ENCODE data around the gene SGCA. TPM values are rescaled to one million over a fixed set of nuclear protein-coding genes. Genes with fewer than 3 reads are reported as not detected.

Gene SGCA
- total and polyA plus RNA-seq, 9 donors, result 209 to 375 (median 311) TPM

- DNase-seq, result peak; percentile 94
- H3K4me1 ChIP-seq (ENCODE audit: control insufficient read depth, insufficient read depth, low read length), result peaks cover 54% of the 10 kb centered on the region
- H3K36me3 ChIP-seq (ENCODE audit: control insufficient read depth, insufficient read depth, low read length), result peaks cover 68% of the 10 kb centered on the region
- peak overlapping the region; percentile 72 for H3K27ac ChIP-seq (ENCODE audit: low read length)
- no peak overlapping the region for H3K4me3 ChIP-seq (ENCODE audit: low read length)
- WGBS (ENCODE audit: insufficient coverage), result 41% methylated on average over 9 of the region's 17 CpGs
- H3K27me3 ChIP-seq (ENCODE audit: control insufficient read depth, insufficient read depth, low read length), result no peaks in the 10 kb centered on the region
- H3K9me3 ChIP-seq (replicated peaks; ENCODE audit: control insufficient read depth, low read depth, low read length), result no peaks in the 10 kb centered on the region
Measured at GRCh38 chr17:50187751-50188530, 22.1 kb downstream of the SGCA start.

GRCh38 chr17:50188531-50188920 lies 22.7 kb downstream of the SGCA start:
- Histone ChIP-seq H3K4me3 (ENCODE audit: low read length) (no peak overlapping the region), H3K9me3 (replicated peaks; ENCODE audit: control insufficient read depth, low read depth, low read length) (no peaks in the 10 kb centered on the region), H3K4me1 (ENCODE audit: control insufficient read depth, insufficient read depth, low read length) (peaks cover 52% of the 10 kb centered on the region), H3K36me3 (ENCODE audit: control insufficient read depth, insufficient read depth, low read length) (peaks cover 72% of the 10 kb centered on the region), H3K27ac (ENCODE audit: low read length) (peak overlapping the region; percentile 72), H3K27me3 (ENCODE audit: control insufficient read depth, insufficient read depth, low read length) (no peaks in the 10 kb centered on the region)
- 37% methylated on average over 9 of the region's 13 CpGs for WGBS (ENCODE audit: insufficient coverage)
- DNase-seq, result peak; percentile 79

- WGBS (ENCODE audit: insufficient coverage), result 34% methylated on average over 7 of the region's 11 CpGs
- Histone ChIP-seq H3K27me3 (ENCODE audit: control insufficient read depth, insufficient read depth, low read length) (no peaks in the 10 kb centered on the region), H3K9me3 (replicated peaks; ENCODE audit: control insufficient read depth, low read depth, low read length) (no peaks in the 10 kb centered on the region), H3K36me3 (ENCODE audit: control insufficient read depth, insufficient read depth, low read length) (peaks cover 77% of the 10 kb centered on the region), H3K4me3 (ENCODE audit: low read length) (peak overlapping the region; percentile 12), H3K27ac (ENCODE audit: low read length) (peak overlapping the region; percentile 72), H3K4me1 (ENCODE audit: control insufficient read depth, insufficient read depth, low read length) (peaks cover 56% of the 10 kb centered on the region)
- DNase-seq, result peak; percentile 85
Measured at GRCh38 chr17:50188921-50189549, 23.2 kb downstream of the SGCA start.

- no peaks in the 10 kb centered on the region for H3K27me3 ChIP-seq (ENCODE audit: control insufficient read depth, insufficient read depth, low read length)
- H3K4me1 ChIP-seq (ENCODE audit: control insufficient read depth, insufficient read depth, low read length), result peaks cover 61% of the 10 kb centered on the region
- peaks cover 82% of the 10 kb centered on the region for H3K36me3 ChIP-seq (ENCODE audit: control insufficient read depth, insufficient read depth, low read length)
- peak overlapping the region; percentile 12 for H3K4me3 ChIP-seq (ENCODE audit: low read length)
- peak; percentile 90 for DNase-seq
- no peaks in the 10 kb centered on the region for H3K9me3 ChIP-seq (replicated peaks; ENCODE audit: control insufficient read depth, low read depth, low read length)
- H3K27ac ChIP-seq (ENCODE audit: low read length), result peak overlapping the region; percentile 72
- 35% methylated on average over 10 of the region's 20 CpGs for WGBS (ENCODE audit: insufficient coverage)
Measured at GRCh38 chr17:50189550-50190292, 23.9 kb downstream of the SGCA start.

- H3K36me3 ChIP-seq (ENCODE audit: control insufficient read depth, insufficient read depth, low read length), result peaks cover 88% of the 10 kb centered on the region
- no peaks in the 10 kb centered on the region for H3K27me3 ChIP-seq (ENCODE audit: control insufficient read depth, insufficient read depth, low read length)
- no peak for DNase-seq
- H3K9me3 ChIP-seq (replicated peaks; ENCODE audit: control insufficient read depth, low read depth, low read length), result no peaks in the 10 kb centered on the region
- peak overlapping the region; percentile 72 for H3K27ac ChIP-seq (ENCODE audit: low read length)
- H3K4me3 ChIP-seq (ENCODE audit: low read length), result no peak overlapping the region
- 36% methylated on average over 4 of the region's 8 CpGs for WGBS (ENCODE audit: insufficient coverage)
- H3K4me1 ChIP-seq (ENCODE audit: control insufficient read depth, insufficient read depth, low read length), result peaks cover 64% of the 10 kb centered on the region
Measured at GRCh38 chr17:50190293-50190602, 24.4 kb downstream of the SGCA start.

DNA sequence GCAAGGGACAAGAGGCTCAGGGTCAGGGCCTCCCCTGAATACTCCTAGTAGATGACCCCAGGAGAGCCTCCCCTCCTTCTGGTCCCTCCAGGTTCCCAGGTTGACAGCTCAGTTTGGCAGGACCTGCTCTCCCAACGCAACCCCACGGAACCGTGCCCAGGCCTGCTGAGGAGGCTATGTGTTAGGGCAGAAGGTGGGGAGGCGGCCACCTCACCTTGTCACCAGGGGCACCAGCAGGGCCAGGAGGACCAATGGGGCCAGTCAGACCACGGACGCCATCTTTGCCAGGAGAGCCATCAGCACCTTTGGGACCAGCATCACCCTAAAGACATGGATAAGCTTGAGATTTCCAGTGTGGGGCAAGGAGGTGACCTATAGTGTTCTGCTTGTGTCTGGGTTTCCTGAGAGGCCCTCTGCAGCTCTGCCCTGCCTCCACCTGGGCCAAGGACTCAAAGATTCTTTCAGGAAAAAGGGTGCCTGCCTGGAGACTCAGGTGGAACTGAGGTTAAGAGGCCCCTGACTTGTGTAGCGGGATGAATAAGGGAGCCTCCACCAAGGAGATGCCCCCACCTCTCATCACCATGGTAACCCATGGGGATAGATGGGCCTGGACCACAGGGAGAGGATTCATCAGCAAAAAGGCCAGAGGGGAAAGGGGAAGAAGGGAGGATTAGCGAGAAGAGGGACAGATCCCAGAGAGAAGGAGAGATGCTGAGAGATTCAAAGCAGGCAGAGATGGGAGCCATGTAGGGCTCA lies 25.0 kb downstream of the SGCA start:
- H3K36me3 ChIP-seq (ENCODE audit: control insufficient read depth, insufficient read depth, low read length), result peaks cover 89% of the 10 kb centered on the region
- H3K27me3 ChIP-seq (ENCODE audit: control insufficient read depth, insufficient read depth, low read length), result no peaks in the 10 kb centered on the region
- peaks cover 68% of the 10 kb centered on the region for H3K4me1 ChIP-seq (ENCODE audit: control insufficient read depth, insufficient read depth, low read length)
- no peaks in the 10 kb centered on the region for H3K9me3 ChIP-seq (replicated peaks; ENCODE audit: control insufficient read depth, low read depth, low read length)
- H3K4me3 ChIP-seq (ENCODE audit: low read length), result no peak overlapping the region
- peak overlapping the region; percentile 72 for H3K27ac ChIP-seq (ENCODE audit: low read length)
- 14% methylated on average over 6 of the region's 8 CpGs for WGBS (ENCODE audit: insufficient coverage)
- peak; percentile 81 for DNase-seq

GRCh38 chr17:50191359-50192143 lies 25.7 kb downstream of the SGCA start:
- peak; percentile 74 for DNase-seq
- Histone ChIP-seq H3K9me3 (replicated peaks; ENCODE audit: control insufficient read depth, low read depth, low read length) (no peaks in the 10 kb centered on the region), H3K4me1 (ENCODE audit: control insufficient read depth, insufficient read depth, low read length) (peaks cover 72% of the 10 kb centered on the region), H3K4me3 (ENCODE audit: low read length) (peak overlapping the region; percentile 13), H3K36me3 (ENCODE audit: control insufficient read depth, insufficient read depth, low read length) (peaks cover 89% of the 10 kb centered on the region), H3K27ac (ENCODE audit: low read length) (peak overlapping the region; percentile 72), H3K27me3 (ENCODE audit: control insufficient read depth, insufficient read depth, low read length) (no peaks in the 10 kb centered on the region)
- 41% methylated on average over 9 of the region's 21 CpGs for WGBS (ENCODE audit: insufficient coverage)

DNA sequence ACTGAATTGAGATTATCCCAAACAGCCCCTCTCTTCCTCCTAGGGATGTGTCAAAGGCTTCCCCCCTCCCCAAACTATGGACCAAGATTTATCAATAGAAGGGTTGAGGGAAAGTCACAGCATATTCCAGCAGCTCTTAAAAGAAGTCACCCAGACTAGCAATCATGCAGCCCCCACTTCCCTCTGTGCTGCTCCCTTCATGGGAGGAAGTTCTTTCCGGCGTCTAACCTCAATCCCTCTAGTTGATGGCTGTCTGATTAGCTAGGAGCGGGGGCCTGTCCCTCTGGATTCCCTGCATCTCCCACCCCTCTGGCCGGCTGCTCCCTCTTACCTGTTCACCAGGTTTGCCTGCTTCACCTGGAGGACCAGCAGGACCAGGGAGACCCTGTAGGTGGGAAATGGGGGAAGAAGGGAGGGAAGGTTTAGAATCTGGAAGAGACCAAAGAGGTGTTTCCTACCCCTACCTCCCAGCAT lies 26.4 kb downstream of the SGCA start:
- Histone ChIP-seq H3K4me1 (ENCODE audit: control insufficient read depth, insufficient read depth, low read length) (peaks cover 77% of the 10 kb centered on the region), H3K36me3 (ENCODE audit: control insufficient read depth, insufficient read depth, low read length) (peaks cover 94% of the 10 kb centered on the region), H3K27me3 (ENCODE audit: control insufficient read depth, insufficient read depth, low read length) (no peaks in the 10 kb centered on the region), H3K27ac (ENCODE audit: low read length) (peak overlapping the region; percentile 72), H3K9me3 (replicated peaks; ENCODE audit: control insufficient read depth, low read depth, low read length) (no peaks in the 10 kb centered on the region), H3K4me3 (ENCODE audit: low read length) (peak overlapping the region; percentile 22)
- DNase-seq, result peak; percentile 66
- 58% methylated on average over 2 of the region's 4 CpGs for WGBS (ENCODE audit: insufficient coverage)

- Histone ChIP-seq H3K9me3 (replicated peaks; ENCODE audit: control insufficient read depth, low read depth, low read length) (no peaks in the 10 kb centered on the region), H3K27ac (ENCODE audit: low read length) (peak overlapping the region; percentile 72), H3K4me3 (ENCODE audit: low read length) (peak overlapping the region; percentile 22), H3K4me1 (ENCODE audit: control insufficient read depth, insufficient read depth, low read length) (peaks cover 78% of the 10 kb centered on the region), H3K36me3 (ENCODE audit: control insufficient read depth, insufficient read depth, low read length) (peaks cover 94% of the 10 kb centered on the region), H3K27me3 (ENCODE audit: control insufficient read depth, insufficient read depth, low read length) (no peaks in the 10 kb centered on the region)
- WGBS (ENCODE audit: insufficient coverage), result 46% methylated on average over 11 of the region's 16 CpGs
- no peak for DNase-seq
Measured at GRCh38 chr17:50192618-50193291, 26.9 kb downstream of the SGCA start.

Measured in muscle of leg (tissue), 11 donors.